ENCODE data around the gene SATB2. TPM values are rescaled to one million over a fixed set of nuclear protein-coding genes. Genes with fewer than 3 reads are reported as not detected.

SATB2 gene
- total RNA-seq, 1 donor from 2014 or later, result 10.1 TPM

DNA sequence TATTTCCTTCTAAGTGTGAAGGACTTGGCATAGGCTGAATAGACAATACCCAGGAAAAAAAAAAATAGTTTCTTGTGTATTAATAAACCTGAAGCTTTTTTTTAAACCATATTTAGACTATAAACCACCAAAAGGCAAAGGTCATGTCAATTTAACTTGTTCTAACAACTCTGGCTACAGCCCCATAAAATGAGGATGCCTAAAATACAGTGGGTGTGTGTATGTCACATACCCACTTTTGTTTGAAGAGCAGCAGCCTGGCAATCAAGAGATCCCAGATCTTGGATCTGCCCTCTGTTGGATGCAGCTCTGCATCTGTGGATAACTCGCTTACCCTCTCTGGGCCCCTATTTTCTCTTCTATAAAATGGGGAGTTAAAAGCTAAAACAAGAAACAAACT is 65.4 kb downstream of the SATB2 start:
- no peak overlapping the region for H3K4me3 Mint-ChIP-seq
- H3K27ac Mint-ChIP-seq (ENCODE audit: unreplicated experiment), result no peak overlapping the region
- no peaks in the 10 kb centered on the region for H3K36me3 Mint-ChIP-seq (ENCODE audit: low read depth)
- H3K27me3 Mint-ChIP-seq (ENCODE audit: low read depth), result no peaks in the 10 kb centered on the region
- H3K4me1 Mint-ChIP-seq, result no peaks in the 10 kb centered on the region
- DNase-seq (ENCODE audit: low read depth, low spot score), result no peak
- H3K9me3 Mint-ChIP-seq, result no peaks in the 10 kb centered on the region
- TF ChIP-seq, protein P1, sequence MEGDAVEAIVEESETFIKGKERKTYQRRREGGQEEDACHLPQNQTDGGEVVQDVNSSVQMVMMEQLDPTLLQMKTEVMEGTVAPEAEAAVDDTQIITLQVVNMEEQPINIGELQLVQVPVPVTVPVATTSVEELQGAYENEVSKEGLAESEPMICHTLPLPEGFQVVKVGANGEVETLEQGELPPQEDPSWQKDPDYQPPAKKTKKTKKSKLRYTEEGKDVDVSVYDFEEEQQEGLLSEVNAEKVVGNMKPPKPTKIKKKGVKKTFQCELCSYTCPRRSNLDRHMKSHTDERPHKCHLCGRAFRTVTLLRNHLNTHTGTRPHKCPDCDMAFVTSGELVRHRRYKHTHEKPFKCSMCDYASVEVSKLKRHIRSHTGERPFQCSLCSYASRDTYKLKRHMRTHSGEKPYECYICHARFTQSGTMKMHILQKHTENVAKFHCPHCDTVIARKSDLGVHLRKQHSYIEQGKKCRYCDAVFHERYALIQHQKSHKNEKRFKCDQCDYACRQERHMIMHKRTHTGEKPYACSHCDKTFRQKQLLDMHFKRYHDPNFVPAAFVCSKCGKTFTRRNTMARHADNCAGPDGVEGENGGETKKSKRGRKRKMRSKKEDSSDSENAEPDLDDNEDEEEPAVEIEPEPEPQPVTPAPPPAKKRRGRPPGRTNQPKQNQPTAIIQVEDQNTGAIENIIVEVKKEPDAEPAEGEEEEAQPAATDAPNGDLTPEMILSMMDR (conservative IDR thresholded peaks at IDR 0.05), result no peak

DNA sequence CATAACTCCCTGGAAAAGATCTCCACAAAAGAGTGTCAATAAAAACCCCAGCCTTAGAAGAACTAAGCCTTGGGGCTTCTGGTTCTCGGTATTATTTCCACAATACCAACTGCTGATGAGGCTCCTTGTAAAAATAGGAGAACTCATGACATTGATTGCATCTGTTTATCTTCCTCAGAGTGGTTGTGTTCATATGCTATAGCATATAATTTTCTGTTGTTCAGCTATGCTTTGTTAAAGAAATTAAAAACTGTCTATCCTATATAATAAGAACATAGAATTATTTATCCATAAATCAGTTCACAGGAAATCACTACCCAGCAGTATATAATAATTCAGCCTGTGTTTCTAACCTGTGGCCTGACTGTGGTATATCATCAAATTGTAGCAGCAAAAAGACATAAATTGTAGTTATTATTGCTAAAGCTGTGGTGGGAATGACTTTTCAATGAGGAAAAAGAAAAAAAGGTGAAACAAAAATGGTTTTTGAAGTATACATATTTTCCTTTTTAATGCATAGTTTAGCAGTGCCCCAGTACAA is 68.9 kb downstream of the SATB2 start:
- no peaks in the 10 kb centered on the region for H3K9me3 Mint-ChIP-seq
- TF ChIP-seq, protein P1 (conservative IDR thresholded peaks at IDR 0.05), result no peak
- H3K4me1 Mint-ChIP-seq, result no peaks in the 10 kb centered on the region
- no peaks in the 10 kb centered on the region for H3K27me3 Mint-ChIP-seq (ENCODE audit: low read depth)
- no peak overlapping the region for H3K4me3 Mint-ChIP-seq
- no peak for DNase-seq (ENCODE audit: low read depth, low spot score)
- no peak overlapping the region for H3K27ac Mint-ChIP-seq (ENCODE audit: unreplicated experiment)
- no peaks in the 10 kb centered on the region for H3K36me3 Mint-ChIP-seq (ENCODE audit: low read depth)

DNA sequence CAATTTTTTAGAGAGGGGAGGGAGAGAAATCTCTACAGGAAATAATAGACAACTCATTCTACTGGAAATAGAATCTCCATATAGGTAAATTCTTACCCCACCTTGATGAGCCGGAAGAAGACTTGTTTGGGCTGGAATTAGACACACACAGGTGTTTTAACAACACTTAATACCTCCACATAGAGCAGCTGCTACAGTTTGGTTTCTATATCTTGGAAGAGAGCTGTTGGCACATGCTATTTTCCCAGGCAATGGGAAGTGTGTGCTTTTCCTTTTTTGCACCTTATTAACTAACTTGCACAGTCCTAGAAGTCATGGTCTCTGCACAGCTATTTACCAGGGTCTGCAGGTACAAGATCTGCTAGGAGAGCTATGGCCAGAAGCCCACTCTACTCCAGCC is 73.7 kb downstream of the SATB2 start:
- H3K27me3 Mint-ChIP-seq (ENCODE audit: low read depth), result no peaks in the 10 kb centered on the region

DNA sequence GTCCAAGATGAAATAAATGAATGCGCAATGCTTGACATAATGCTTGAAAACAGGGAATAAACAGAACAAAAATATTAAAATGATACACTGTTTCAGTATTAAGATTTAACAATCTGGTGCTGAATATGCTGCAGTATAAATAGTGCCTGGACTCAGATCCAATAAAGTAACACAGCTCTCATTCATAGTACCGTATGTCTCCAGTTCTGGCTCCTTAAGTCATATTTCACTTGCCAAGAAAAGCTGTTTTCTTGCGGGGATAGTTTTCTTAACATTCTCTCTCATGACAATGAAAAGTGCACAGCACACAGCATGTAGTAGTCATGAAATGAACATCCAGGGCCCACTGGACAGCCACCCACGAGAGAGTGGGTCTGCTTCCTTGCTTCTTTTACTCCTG is 74.7 kb downstream of the SATB2 start:
- no peak for DNase-seq (ENCODE audit: low read depth, low spot score)
- TF ChIP-seq, protein P1 (conservative IDR thresholded peaks at IDR 0.05), result no peak
- peak overlapping the region; percentile 4 for H3K27ac Mint-ChIP-seq (ENCODE audit: unreplicated experiment)
- H3K9me3 Mint-ChIP-seq, result no peaks in the 10 kb centered on the region
- H3K4me3 Mint-ChIP-seq, result no peak overlapping the region
- H3K36me3 Mint-ChIP-seq (ENCODE audit: low read depth), result no peaks in the 10 kb centered on the region
- H3K27me3 Mint-ChIP-seq (ENCODE audit: low read depth), result no peaks in the 10 kb centered on the region
- no peaks in the 10 kb centered on the region for H3K4me1 Mint-ChIP-seq

More for the DNA sequence above, 73.7 kb downstream of the SATB2 start:
- Mint-ChIP-seq H3K4me1 (no peaks in the 10 kb centered on the region), H3K4me3 (no peak overlapping the region), H3K9me3 (no peaks in the 10 kb centered on the region), H3K36me3 (ENCODE audit: low read depth) (no peaks in the 10 kb centered on the region), H3K27ac (ENCODE audit: unreplicated experiment) (no peak overlapping the region)
- TF ChIP-seq, protein P1 (conservative IDR thresholded peaks at IDR 0.05), result no peak
- no peak for DNase-seq (ENCODE audit: low read depth, low spot score)

DNA sequence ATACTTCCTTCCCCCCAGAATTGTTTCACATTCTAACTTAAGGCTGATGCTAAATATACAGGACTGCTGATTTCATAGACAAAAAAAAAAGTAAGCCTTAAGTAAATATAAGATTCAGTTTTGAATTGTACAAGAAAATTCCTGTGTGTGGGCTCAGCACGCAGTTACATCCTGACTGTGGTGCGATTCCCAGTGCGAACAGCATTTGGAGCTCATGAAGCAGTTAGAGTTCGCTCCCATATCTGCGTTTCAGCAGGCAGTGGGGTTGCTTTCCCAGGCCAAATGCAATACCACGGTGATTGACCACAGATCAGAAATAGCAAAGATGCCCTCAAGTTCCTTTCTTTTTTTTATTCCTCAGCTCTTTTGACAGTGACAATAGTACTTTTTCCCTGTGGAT is 75.6 kb downstream of the SATB2 start:
- no peak for DNase-seq (ENCODE audit: low read depth, low spot score)
- no peaks in the 10 kb centered on the region for H3K9me3 Mint-ChIP-seq
- H3K36me3 Mint-ChIP-seq (ENCODE audit: low read depth), result no peaks in the 10 kb centered on the region
- no peak overlapping the region for H3K27ac Mint-ChIP-seq (ENCODE audit: unreplicated experiment)
- H3K4me3 Mint-ChIP-seq, result no peak overlapping the region
- no peaks in the 10 kb centered on the region for H3K4me1 Mint-ChIP-seq
- no peaks in the 10 kb centered on the region for H3K27me3 Mint-ChIP-seq (ENCODE audit: low read depth)
- TF ChIP-seq, protein P1 (conservative IDR thresholded peaks at IDR 0.05), result no peak
